Osteocyte (in vitro differentiated cells): ENCODE data around the gene CTSD. TPM values are rescaled to one million over a fixed set of nuclear protein-coding genes. Genes with fewer than 3 reads are reported as not detected.

Experiments used
- DNase-seq: peaks from one replicate; pipeline ENCODE4 v3.0.0; 2021; ENCODE audit warnings: mixed read lengths; ENCODE audit not compliant: unreplicated experiment; ENCODE audit errors: extremely low spot score
- H3K27ac Mint-ChIP-seq: one replicate; pipeline ENCODE4 v1.8.0; 2021; ENCODE audit warnings: mild to moderate bottlenecking, mixed read lengths; ENCODE audit not compliant: unreplicated experiment
- H3K27me3 Mint-ChIP-seq: one replicate; pipeline ENCODE4 v1.8.0; 2021; ENCODE audit warnings: mixed read lengths; ENCODE audit not compliant: unreplicated experiment
- H3K36me3 Mint-ChIP-seq: one replicate; pipeline ENCODE4 v1.8.0; 2021; ENCODE audit warnings: mixed read lengths; ENCODE audit not compliant: unreplicated experiment
- H3K4me1 Mint-ChIP-seq: one replicate; pipeline ENCODE4 v1.8.0; 2021; ENCODE audit warnings: mixed read lengths; ENCODE audit not compliant: unreplicated experiment
- H3K4me3 Mint-ChIP-seq: one replicate; pipeline ENCODE4 v1.8.0; 2021; ENCODE audit warnings: mild to moderate bottlenecking, moderate library complexity, mixed read lengths; ENCODE audit not compliant: unreplicated experiment
- H3K9me3 Mint-ChIP-seq: one replicate; pipeline ENCODE4 v1.8.0; 2021; ENCODE audit warnings: mixed read lengths; ENCODE audit not compliant: unreplicated experiment
- CTCF ChIP-seq: fragments of 200-600 bp; sonication (generic); IDR thresholded peaks from 2 replicates; pipeline ENCODE4 v1.5.0; 2021; ENCODE audit warnings: antibody characterized with exemption, mild to moderate bottlenecking, moderate library complexity
- total RNA-seq: library from RNA; stranded (reverse); gene quantifications from 2 replicates; pipeline ENCODE4 v1.2.1, GENCODE V29; 2021

The CTSD gene
- total RNA-seq, 1 donor from 2014 or later = 2,062 TPM

- Mint-ChIP-seq H3K4me1 (peaks cover 10% of the 10 kb centered on the region), H3K9me3 (no peaks in the 10 kb centered on the region), H3K36me3 (peaks cover 16% of the 10 kb centered on the region), H3K27ac (no peak overlapping the region), H3K4me3 (no peak overlapping the region), H3K27me3 (peaks cover 11% of the 10 kb centered on the region)
- DNase-seq = no peak
- no peak for TF ChIP-seq CTCF
Measured at GRCh38 chr11:1743585-1744136, 20.1 kb downstream of the CTSD start.

- Mint-ChIP-seq H3K27ac (no peak overlapping the region), H3K4me3 (no peak overlapping the region), H3K27me3 (peaks cover 14% of the 10 kb centered on the region), H3K9me3 (peaks cover 5% of the 10 kb centered on the region), H3K36me3 (peaks cover 16% of the 10 kb centered on the region), H3K4me1 (peaks cover 10% of the 10 kb centered on the region)
- DNase-seq = no peak
- TF ChIP-seq CTCF = no peak
Measured at GRCh38 chr11:1742869-1743584, 20.7 kb downstream of the CTSD start.

- no peak for TF ChIP-seq CTCF
- no peak for DNase-seq
- no peak overlapping the region for H3K4me3 Mint-ChIP-seq
- peaks cover 12% of the 10 kb centered on the region for H3K36me3 Mint-ChIP-seq
- no peak overlapping the region for H3K27ac Mint-ChIP-seq
- peaks cover 16% of the 10 kb centered on the region for H3K27me3 Mint-ChIP-seq
- peaks cover 12% of the 10 kb centered on the region for H3K9me3 Mint-ChIP-seq
- H3K4me1 Mint-ChIP-seq = peaks cover 7% of the 10 kb centered on the region
Measured at GRCh38 chr11:1742371-1742770, 21.4 kb downstream of the CTSD start.

- no peak for DNase-seq
- Mint-ChIP-seq H3K4me1 (peaks cover 3% of the 10 kb centered on the region), H3K27ac (no peak overlapping the region), H3K4me3 (no peak overlapping the region), H3K27me3 (peaks cover 17% of the 10 kb centered on the region), H3K36me3 (peaks cover 12% of the 10 kb centered on the region), H3K9me3 (peaks cover 14% of the 10 kb centered on the region)
- TF ChIP-seq CTCF = no peak
Measured at GRCh38 chr11:1741741-1742140, 22.0 kb downstream of the CTSD start.

GRCh38 chr11:1740786-1741530 is 22.8 kb downstream of the CTSD start:
- H3K27ac Mint-ChIP-seq = no peak overlapping the region
- H3K9me3 Mint-ChIP-seq = peaks cover 14% of the 10 kb centered on the region
- no peak for TF ChIP-seq CTCF
- peaks cover 24% of the 10 kb centered on the region for H3K27me3 Mint-ChIP-seq
- H3K36me3 Mint-ChIP-seq = peaks cover 8% of the 10 kb centered on the region
- H3K4me1 Mint-ChIP-seq = no peaks in the 10 kb centered on the region
- H3K4me3 Mint-ChIP-seq = no peak overlapping the region
- DNase-seq = no peak
